ENCODE measurements around the gene IARS1. TPM values are rescaled to one million over a fixed set of nuclear protein-coding genes. Genes with fewer than 3 reads are reported as not detected.

IARS1 gene
- 102 to 128 TPM (median 107 TPM) in 5 replicates for total RNA-seq (2022; extraction: Qiagen RNA extraction; ENCODE audit: low read depth)

GRCh38 chr9:92293452-92294296 is at the start of gene IARS1:
TSS of gene IARS1 (minus strand) at chr9:92293697. CDS start at chr9:92289419, 4,278 bp downstream.

GRCh38 chr9:92325269-92325990 is 31.9 kb upstream of the IARS1 start, which contains the start of the genes CENPP and NOL8:
TSS of gene CENPP (plus strand) at chr9:92325953.
TSS of gene NOL8 (minus strand) at chr9:92325350. CDS start at chr9:92324161, 1,189 bp downstream.

Other genes starting within 250 kb of the IARS1 start
- gene SPTLC1, start 178.3 kb downstream of the IARS1 start, total RNA-seq (2022; extraction: Qiagen RNA extraction; ENCODE audit: low read depth), result 58.4 to 76.2 TPM (median 63.7 TPM) in 5 replicates
- 29.4 to 38.8 TPM (median 31.3 TPM) in 5 replicates for gene NOL8, start 31.7 kb upstream of the IARS1 start, total RNA-seq (2022; extraction: Qiagen RNA extraction; ENCODE audit: low read depth)
- 6.2 to 7.2 TPM (median 7.0 TPM) in 5 replicates for gene CENPP, start 32.3 kb upstream of the IARS1 start, total RNA-seq (2022; extraction: Qiagen RNA extraction; ENCODE audit: low read depth)
- not detected in 5 replicates for gene OGN, start 110.9 kb upstream of the IARS1 start, total RNA-seq (2022; extraction: Qiagen RNA extraction; ENCODE audit: low read depth)
- not detected in 5 replicates for gene OMD, start 130.8 kb upstream of the IARS1 start, total RNA-seq (2022; extraction: Qiagen RNA extraction; ENCODE audit: low read depth)
- not detected in 5 replicates for gene ASPN, start 188.8 kb upstream of the IARS1 start, total RNA-seq (2022; extraction: Qiagen RNA extraction; ENCODE audit: low read depth)
- 0.10 to 0.22 TPM (median 0.12 TPM) in 5 replicates for gene ECM2, start 242.3 kb upstream of the IARS1 start, total RNA-seq (2022; extraction: Qiagen RNA extraction; ENCODE audit: low read depth)